Prostate gland (tissue), 2 donors: ENCODE data around the gene EVX1. TPM values are rescaled to one million over a fixed set of nuclear protein-coding genes. Genes with fewer than 3 reads are reported as not detected.

Experiments used
- DNase-seq: peaks from one replicate; pipeline ENCODE4 v3.0.0-alpha.2; 2019; ENCODE audit warnings: low spot score
- H3K27ac ChIP-seq, 2 donors: fragments of 200-600 bp; sonication (generic); 2 replicates each; pipeline ENCODE4 v1.5.1; 2017 to 2019
- H3K27me3 ChIP-seq: fragments of 200-600 bp; sonication (generic); replicated peaks from 2 replicates; pipeline ENCODE4 v1.5.1; 2019; ENCODE audit not compliant: insufficient read depth
- H3K36me3 ChIP-seq, 2 donors: fragments of 200-600 bp; sonication (generic); 1 replicate in 1 of 2; 2 replicates in 1 of 2; pipeline versions ENCODE4 v1.5.1 to v1.8.1; 2017 to 2019
- H3K4me1 ChIP-seq: fragments of 200-600 bp; sonication (generic); replicated peaks from 2 replicates; pipeline ENCODE4 v1.5.1; 2019
- H3K4me3 ChIP-seq, 2 donors: fragments of 200-600 bp; sonication (generic); 2 replicates each; pipeline ENCODE4 v1.5.1; 2017 to 2019
- H3K9me3 ChIP-seq: fragments of 200-600 bp; sonication (generic); 2 replicates; pipeline ENCODE4 v1.5.1; 2017
- POLR2A ChIP-seq: fragments of 450-650 bp; IDR thresholded peaks from one replicate; pipeline ENCODE4 v1.6.1; 2016; ENCODE audit warnings: antibody characterized with exemption, mild to moderate bottlenecking
- POLR2AphosphoS5 ChIP-seq: sonication (generic); formaldehyde crosslinking; IDR thresholded peaks from one replicate; pipeline ENCODE4 v1.6.1; 2017; ENCODE audit warnings: antibody characterized with exemption
- WGBS: methylation state at CpG from one replicate; pipeline ENCODE4 v1.1.5; 2018; 5-methylcytosine and 5-hydroxymethylcytosine counted together
- intact Hi-C: fragments of 100-400 bp; cut with DNase I; formaldehyde crosslinking; loops from one replicate; pipeline ENCODE4 v1.14.2; 2022
- total RNA-seq, 2 donors: library from RNA; depleted of rRNA; stranded (reverse); fragments of >200 nt; gene quantifications; one replicate each; pipeline ENCODE4 v1.1.0, GENCODE V29; 2016
- TF ChIP-seq, protein P1 (sequence below), 4 experiments: fragments of 200-600 bp in 2 of 4; fragments of 450-650 bp in 2 of 4; sonication (generic) in 2 of 4; IDR thresholded peaks; 1 replicate in 3 of 4; 2 replicates in 1 of 4; pipeline ENCODE4 v1.5.1; 2016 to 2019; ENCODE audit warnings: antibody characterized with exemption in 4 of 4, mild to moderate bottlenecking in 2 of 4, moderate library complexity in 2 of 4

The EVX1 gene
- total RNA-seq, 2 donors from 2014 or later: 5.1 to 5.9 TPM

DNA sequence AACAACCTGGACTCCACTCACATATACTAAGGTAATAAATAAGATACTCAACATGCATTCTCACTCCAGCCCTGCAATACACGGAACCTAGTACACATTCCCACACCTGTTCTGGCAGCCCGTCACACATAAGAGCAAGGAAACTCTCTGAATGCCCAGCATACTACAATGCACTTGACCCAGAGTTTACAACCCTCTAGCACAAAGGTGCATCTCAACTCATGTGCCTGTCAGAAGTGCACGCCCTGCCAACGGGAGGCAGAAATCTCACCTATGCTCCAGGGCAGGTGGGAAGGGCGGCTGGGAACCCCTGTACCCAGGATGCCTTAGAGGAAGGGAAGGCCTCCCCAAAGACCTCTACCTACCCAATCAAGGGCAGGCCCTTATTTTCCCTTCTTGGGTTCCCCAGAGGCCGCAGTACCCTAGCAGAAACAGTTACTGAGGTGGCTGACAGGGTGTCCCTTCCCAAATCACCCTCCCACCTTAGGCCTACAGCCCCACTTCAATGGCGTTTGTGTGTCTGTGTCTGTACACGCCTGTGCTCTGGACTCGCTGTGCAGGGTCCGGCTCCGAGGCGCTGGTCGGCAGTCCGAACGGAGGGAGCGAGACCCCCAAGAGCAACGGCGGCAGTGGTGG lies 2.0 kb downstream of the EVX1 start:
- Histone ChIP-seq H3K27me3 (no peaks in the 10 kb centered on the region), H3K9me3 (no peaks in the 10 kb centered on the region), H3K4me1 (peaks cover 3% of the 10 kb centered on the region), H3K27ac (no peak overlapping the region), H3K36me3 (no peaks in the 10 kb centered on the region), H3K4me3 (no peak overlapping the region)
- TF ChIP-seq POLR2A: no peak
- WGBS: 72% methylated on average over 18 of the region's 18 CpGs
- intact Hi-C loops: no loop called here
- DNase-seq: no peak

DNA sequence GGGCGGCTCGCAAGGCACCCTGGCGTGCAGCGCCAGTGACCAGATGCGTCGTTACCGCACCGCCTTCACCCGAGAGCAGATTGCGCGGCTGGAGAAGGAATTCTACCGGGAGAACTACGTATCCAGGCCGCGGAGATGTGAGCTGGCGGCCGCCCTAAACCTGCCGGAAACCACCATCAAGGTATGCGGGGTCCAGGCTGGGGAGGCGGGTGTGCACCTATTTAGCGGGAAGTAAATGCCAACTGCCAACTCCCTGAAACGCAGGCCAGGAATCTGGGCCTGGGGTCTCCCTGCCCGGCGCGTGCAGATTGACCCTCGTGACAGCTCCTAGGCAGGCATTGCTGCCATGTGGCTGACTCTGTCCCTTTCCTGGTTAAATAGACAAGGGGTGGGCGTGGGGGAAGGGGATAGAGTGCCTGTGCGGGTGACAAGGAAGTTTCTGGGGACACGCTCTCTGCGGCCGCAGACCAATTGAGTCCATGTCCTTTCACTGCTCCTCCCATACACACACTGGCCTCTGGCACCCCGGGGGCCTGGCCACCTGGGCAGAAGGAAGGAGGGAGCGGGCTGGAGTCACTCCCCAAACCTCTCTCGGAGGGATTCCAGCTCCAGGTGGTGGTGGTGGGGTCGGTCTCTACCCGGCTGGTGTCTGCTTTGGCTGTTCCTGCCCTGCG lies 2.7 kb downstream of the EVX1 start:
- intact Hi-C loops: no loop called here
- no peaks in the 10 kb centered on the region for H3K36me3 ChIP-seq
- H3K9me3 ChIP-seq: no peaks in the 10 kb centered on the region
- no peaks in the 10 kb centered on the region for H3K27me3 ChIP-seq
- peaks cover 3% of the 10 kb centered on the region for H3K4me1 ChIP-seq
- DNase-seq: no peak
- H3K27ac ChIP-seq: no peak overlapping the region
- no peak overlapping the region for H3K4me3 ChIP-seq
- 77% methylated on average over 37 of the region's 37 CpGs for WGBS
- TF ChIP-seq, protein P1, sequence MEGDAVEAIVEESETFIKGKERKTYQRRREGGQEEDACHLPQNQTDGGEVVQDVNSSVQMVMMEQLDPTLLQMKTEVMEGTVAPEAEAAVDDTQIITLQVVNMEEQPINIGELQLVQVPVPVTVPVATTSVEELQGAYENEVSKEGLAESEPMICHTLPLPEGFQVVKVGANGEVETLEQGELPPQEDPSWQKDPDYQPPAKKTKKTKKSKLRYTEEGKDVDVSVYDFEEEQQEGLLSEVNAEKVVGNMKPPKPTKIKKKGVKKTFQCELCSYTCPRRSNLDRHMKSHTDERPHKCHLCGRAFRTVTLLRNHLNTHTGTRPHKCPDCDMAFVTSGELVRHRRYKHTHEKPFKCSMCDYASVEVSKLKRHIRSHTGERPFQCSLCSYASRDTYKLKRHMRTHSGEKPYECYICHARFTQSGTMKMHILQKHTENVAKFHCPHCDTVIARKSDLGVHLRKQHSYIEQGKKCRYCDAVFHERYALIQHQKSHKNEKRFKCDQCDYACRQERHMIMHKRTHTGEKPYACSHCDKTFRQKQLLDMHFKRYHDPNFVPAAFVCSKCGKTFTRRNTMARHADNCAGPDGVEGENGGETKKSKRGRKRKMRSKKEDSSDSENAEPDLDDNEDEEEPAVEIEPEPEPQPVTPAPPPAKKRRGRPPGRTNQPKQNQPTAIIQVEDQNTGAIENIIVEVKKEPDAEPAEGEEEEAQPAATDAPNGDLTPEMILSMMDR (IDR thresholded peaks at IDR 0.05): no peak
- no peak for TF ChIP-seq POLR2AphosphoS5

DNA sequence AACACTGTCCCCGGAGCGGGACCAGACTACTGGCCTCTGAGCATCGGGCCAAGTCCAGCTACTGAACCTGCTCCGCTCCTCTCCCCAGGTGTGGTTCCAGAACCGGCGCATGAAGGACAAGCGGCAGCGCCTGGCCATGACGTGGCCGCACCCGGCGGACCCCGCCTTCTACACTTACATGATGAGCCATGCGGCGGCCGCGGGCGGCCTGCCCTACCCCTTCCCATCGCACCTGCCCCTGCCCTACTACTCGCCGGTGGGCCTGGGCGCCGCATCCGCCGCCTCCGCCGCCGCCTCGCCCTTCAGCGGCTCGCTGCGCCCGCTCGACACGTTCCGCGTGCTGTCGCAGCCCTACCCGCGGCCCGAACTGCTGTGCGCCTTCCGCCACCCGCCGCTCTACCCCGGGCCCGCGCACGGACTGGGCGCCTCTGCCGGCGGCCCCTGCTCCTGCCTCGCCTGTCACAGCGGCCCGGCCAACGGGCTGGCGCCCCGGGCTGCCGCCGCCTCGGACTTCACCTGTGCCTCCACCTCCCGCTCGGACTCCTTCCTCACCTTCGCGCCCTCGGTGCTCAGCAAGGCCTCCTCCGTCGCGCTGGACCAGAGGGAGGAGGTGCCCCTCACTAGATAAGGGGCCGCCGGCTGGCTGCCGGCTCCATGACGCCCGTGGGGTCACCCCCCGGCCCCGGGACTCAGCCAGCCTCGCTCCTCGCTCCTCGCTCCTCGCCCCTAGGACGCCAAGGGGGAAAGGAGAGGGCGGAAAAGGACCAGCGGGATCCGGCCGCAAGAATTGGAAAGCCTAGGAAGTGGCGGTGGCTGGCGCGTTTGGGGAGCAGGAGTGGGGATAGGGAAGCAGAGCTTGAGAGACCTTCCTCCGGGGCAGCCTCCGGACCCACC lies 3.4 kb downstream of the EVX1 start:
- Histone ChIP-seq H3K27me3 (no peaks in the 10 kb centered on the region), H3K36me3 (no peaks in the 10 kb centered on the region), H3K4me3 (no peak overlapping the region), H3K4me1 (peaks cover 3% of the 10 kb centered on the region), H3K27ac (no peak overlapping the region), H3K9me3 (no peaks in the 10 kb centered on the region)
- intact Hi-C loops: no loop called here
- 82% methylated on average over 90 of the region's 90 CpGs for WGBS
- no peak for DNase-seq
- TF ChIP-seq, protein P1 (IDR thresholded peaks at IDR 0.05): no peak
- TF ChIP-seq POLR2A: no peak
- TF ChIP-seq POLR2AphosphoS5: no peak

DNA sequence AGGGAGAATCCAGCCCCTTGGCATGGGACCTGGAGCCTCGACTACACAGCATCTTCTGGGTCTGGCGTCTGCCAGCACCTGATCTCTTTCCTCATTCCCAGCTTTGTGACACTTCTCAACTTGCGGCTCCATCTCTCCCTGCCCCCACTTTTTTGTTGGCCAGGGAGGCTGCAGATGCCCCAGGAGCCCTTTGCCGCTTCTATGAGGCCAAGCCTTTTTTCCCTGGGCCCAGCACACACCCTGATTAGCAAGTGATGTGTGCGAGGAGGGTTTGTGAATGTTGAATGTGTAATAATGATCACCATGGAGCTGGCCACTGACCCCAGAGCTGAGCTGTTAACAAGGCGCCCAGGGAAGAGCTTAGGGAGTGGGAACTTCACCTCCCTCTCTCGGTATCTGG lies 4.4 kb downstream of the EVX1 start:
- no peak for DNase-seq
- no peaks in the 10 kb centered on the region for H3K9me3 ChIP-seq
- H3K36me3 ChIP-seq: no peaks in the 10 kb centered on the region
- no peak overlapping the region for H3K4me3 ChIP-seq
- WGBS: 73% methylated on average over 7 of the region's 7 CpGs
- TF ChIP-seq POLR2AphosphoS5: no peak
- no peak for TF ChIP-seq POLR2A
- TF ChIP-seq, protein P1 (IDR thresholded peaks at IDR 0.05): no peak
- H3K4me1 ChIP-seq: peaks cover 3% of the 10 kb centered on the region
- H3K27me3 ChIP-seq: no peaks in the 10 kb centered on the region
- intact Hi-C loops: no loop called here
- H3K27ac ChIP-seq: no peak overlapping the region
